Endometrial microvascular endothelial cells (primary cell): Measurements from ENCODE around the gene TAS2R13. TPM values are rescaled to one million over a fixed set of nuclear protein-coding genes. Genes with fewer than 3 reads are reported as not detected.

Experiments used
- in situ Hi-C: cut with HindIII; loops from 2 replicates; pipeline ENCODE4 v1.10.0; 2017; ENCODE audit warnings: low sequenced_read_pairs, low pct_unique_long_range_greater_than_20kb; ENCODE audit errors: inconsistent ontology term
- total RNA-seq: library from RNA; depleted of rRNA; stranded (reverse); fragments of >200 nt; gene quantifications from one replicate; pipeline ENCODE4 v1.2.3, GENCODE V29; 2015; ENCODE audit errors: inconsistent ontology term

Gene TAS2R13, protein sequence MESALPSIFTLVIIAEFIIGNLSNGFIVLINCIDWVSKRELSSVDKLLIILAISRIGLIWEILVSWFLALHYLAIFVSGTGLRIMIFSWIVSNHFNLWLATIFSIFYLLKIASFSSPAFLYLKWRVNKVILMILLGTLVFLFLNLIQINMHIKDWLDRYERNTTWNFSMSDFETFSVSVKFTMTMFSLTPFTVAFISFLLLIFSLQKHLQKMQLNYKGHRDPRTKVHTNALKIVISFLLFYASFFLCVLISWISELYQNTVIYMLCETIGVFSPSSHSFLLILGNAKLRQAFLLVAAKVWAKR
- total RNA-seq = 0.09 TPM

DNA sequence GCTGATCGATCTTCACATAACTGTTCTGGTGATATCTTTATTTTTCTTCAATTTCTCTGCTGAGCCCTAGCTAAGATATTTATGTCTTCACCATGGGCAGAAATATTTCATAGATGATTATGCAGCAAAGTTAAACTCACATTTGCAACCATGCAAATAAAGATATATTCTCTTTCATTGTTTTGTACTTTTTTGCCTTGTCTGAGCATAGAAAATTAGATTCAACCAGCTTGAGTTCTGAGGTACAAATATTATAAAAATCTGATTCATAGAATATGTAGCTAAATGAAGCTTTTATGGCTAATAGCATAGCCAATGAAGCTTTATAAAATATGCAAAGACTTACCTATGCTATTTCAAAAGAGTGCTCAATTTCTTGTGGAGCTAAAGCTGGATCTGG lies at the start of gene TAS2R13:
Gene TAS2R13 (minus strand): TSS at position 101 of the 400 bp plus-strand sequence. CDS start 264 bp downstream, outside the sequence.
- in situ Hi-C loops = no loop called here

DNA sequence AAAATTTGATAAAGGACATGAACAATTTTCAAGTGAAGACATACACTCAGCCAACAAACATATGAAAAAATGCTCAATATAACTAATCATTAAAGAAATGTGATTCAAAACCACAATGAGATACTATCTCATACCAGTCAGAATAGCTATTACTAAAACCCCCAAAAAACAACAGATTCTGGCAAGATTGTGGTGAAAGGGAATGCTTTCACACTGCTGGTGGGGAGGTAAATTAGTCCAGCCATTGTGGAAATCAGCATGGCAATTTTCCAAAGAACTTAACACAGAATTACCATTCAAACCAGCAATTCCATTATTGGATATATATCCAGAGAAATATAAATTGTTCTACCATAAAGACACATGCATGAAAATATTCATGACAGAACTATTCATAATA lies 48.4 kb upstream of the TAS2R13 start:
- in situ Hi-C loops = no loop called here

DNA sequence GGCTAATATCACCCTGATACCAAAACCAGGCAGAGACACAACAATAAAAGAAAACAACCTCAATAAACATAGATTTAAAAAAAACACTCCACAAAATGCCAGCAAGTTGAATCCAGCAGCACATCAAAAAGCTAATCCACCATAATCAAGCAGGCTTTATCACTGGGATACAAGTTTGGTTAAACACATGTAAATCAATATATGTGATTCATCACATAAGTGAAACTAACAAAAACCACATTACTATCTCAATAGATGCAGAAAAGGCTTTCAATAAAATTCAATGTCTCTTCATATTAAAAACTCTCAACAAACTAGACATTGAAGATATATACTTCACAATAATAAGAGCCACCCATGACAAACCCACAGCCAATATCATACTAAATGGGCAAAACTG lies 46.7 kb upstream of the TAS2R13 start:
- in situ Hi-C loops = no loop called here

DNA sequence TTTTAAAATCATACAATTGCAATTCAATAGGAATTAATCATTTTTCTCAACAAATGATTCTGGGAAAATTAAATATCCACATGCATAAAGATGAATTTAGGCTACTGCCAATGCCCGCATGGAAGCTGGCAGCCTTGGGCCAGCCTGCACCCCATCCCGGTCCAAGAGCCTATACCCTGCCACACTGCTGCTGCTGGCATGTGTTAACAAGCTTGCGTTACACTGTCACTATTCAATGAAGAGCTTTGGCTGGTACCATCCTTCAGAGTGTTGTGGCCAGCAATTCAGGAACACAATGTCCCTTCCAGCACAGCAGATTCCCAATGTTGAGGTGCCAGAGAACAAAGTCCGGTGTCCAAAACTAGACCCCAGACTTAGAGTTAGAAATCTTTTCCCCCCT lies 43.3 kb upstream of the TAS2R13 start:
- in situ Hi-C loops = no loop called here

DNA sequence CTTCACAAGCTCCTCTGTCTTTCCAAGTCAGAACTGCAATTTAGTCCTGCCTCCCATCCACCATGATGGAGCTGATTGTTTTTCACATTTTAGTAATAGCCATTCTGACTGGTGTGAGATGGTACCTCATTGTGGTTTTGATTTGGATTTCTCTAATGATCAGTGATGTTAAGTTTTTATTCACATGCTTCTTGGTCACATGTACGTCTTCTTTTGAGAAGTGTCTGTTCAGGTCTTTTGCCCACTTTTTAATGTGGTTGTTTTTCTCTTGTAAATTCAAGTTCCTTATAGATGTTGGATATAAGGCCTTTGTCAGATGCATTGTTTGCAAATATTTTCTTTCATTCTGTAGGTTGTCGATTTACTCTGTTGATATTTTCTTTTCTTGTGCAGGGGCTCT lies 33.8 kb upstream of the TAS2R13 start:
- in situ Hi-C loops = no loop called here

DNA sequence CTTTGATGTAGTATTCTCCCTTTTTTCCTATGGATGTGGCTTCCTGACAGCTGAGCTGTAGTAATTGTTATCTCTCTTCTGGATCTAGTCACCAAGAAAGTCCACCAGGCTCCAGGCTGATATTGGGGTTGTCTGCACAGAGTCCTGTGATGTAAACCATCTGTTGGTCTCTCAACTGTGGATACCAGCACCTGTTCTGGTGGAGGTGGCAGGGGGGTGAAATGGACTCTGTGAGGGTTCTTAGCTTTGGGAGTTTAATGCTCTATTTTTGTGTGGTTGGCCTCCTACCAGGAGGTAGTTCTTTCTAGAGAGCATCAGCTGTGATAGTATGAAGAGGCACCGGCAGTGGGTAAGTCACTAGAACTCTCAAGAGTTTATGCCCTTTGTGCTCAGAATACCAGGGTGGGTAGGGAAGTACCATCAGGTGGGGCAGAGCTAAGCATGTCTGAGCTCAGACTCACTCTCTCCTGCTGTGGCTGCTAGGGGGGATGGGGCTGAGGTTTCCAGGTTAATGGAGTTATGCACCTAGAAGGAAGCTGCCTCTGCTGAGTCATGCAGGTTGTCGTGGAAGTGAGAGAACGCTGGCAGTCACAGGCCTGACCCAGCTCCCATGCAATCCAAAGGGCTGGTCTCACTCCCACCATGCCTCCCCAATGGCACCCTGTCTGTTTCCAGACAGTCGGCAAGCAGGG lies 32.7 kb upstream of the TAS2R13 start:
- in situ Hi-C loops = no loop called here

DNA sequence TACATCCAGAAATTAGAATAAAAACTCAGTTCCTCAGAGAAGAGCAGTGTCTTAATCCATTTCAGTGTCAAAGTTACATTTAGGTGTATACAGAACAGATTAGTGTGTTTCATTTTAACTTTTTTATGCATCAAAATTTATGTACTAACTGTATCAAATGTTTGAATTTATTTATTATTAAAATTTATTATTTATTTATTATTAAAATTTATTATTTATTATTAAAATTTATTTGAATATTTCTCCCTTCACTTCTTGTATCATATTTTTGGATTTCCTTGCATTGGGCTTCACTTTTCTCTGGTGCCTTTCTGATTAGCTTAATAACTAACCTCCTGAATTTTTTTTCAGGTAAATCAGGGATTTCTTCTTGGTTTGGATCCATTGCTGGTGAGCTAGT lies 32.0 kb upstream of the TAS2R13 start:
- in situ Hi-C loops = no loop called here

DNA sequence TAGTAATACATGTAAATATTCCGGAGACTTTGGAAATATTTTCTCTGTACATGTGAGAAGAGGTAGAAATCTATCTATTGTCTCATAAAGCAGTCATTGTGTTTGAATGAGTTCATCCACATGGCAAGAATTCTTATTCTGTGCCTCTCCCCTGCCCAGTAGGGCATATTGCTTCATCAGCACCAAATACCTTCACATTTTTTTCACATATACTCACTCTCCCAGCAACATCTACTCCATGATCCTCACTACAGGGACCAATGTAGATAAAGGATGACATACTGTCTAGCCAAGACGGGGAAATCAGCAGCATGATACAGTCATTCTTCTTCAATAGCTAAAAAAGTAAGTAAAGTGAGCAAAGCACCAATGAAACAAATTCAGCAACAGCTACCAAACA lies 31.0 kb upstream of the TAS2R13 start:
- in situ Hi-C loops = no loop called here

DNA sequence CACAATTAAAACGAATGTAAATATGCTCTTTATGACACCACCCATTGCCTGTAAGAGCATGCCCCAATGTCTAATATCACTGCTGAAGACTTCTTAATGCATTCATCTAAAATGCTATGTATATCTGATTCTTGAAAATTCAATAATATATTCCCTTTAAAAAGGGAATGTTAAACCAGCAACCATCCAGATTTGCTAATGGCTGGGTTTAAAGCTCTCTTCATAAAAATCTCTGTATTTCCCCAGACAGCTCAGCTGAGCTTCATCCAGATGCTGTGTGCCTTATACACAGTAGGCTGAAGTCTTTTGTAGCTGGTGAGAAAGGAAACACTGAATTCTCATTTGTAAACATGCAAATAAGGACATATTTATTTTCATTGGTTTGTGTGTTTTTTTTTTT lies 29.8 kb upstream of the TAS2R13 start, which contains the start of gene TAS2R14:
Gene TAS2R14 (minus strand): TSS at position 101 of the 400 bp plus-strand sequence. CDS start 56 bp downstream, at position 45.
- in situ Hi-C loops = no loop called here

DNA sequence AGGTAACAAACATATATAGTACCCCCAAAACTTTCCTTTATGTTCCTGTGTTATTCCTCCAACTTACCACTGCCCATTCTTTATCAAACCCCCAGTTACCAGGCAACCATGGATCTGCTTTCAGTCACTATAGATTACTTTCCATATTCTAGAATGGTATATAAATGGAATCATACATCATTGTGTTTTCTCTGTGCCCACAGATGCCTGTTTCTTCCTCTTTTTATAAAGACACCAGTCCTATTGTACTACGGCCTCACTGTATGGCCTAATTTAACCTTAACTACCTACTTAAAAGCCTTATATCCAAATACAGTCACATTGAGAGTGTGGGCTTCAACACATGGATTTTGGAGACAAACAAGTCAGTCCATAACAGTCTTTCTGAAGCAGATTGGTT lies 27.1 kb upstream of the TAS2R13 start:
- in situ Hi-C loops = no loop called here

DNA sequence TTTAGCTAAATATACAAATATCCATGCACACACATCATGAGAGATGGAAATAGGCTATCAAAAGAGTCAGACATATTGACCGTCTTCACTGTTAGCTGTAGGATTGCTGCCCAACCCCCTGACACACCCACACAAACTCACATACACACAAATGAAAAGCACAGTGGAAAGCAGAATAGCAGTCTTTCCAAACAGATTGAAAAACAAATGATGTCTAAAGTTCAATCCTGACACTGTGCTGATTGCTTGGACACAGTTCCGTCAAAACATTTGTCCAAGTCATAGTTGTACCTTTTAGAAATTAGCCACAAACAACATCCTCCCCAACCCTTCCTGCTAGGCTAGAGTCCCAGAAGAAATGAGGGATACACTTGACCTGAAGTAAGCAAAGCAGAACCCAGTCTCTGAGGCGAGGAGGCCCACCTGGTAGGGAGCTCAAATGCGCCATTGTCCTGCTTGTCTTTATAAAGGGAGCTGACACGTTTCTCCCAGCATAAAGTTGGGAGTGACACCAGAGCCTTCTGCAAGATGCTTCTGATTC lies 19.5 kb upstream of the TAS2R13 start, which contains the start of gene PRH2:
Gene PRH2 (plus strand): TSS at position 491 of the 541 bp plus-strand sequence. CDS start 38 bp downstream, at position 529.
- in situ Hi-C loops = no loop called here

DNA sequence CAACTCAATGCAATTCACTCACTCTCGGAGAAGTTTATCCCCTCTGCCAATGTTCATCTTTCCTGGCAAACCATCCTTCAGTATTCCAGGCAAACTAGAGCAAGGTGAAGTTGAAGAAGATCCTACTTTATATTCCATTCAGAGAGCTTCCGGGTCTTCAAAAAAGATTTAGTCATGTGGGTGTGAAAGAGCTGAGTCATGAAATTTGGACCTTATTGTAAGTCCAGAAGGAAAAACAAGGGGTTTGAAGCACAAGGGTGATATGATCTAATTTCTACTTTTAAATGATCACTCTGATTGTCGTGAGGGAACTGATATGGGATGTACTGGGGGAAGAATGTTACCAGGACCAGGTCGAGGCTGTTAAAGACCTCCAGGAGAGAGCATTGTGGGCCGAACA lies 16.9 kb upstream of the TAS2R13 start:
- in situ Hi-C loops = no loop called here

DNA sequence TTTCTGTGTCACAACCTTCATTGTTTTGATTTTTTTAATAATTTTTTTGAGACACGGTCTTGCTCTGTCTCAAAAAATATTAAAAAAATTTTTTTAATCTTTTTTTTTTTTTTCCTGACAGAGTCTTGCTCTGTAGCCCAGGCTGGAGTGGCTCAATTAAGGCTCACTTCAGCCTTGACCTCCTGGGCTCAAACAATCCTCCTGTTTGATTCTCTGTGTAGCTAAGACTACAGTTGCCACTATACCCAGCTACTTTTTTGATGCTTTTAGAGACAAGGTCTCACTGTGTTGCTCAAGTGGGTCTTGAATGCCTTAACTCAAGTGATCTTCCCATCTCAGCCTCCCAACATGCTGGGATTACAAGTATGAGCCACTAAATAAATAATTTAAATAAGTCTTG lies 10.4 kb upstream of the TAS2R13 start:
- in situ Hi-C loops = no loop called here

DNA sequence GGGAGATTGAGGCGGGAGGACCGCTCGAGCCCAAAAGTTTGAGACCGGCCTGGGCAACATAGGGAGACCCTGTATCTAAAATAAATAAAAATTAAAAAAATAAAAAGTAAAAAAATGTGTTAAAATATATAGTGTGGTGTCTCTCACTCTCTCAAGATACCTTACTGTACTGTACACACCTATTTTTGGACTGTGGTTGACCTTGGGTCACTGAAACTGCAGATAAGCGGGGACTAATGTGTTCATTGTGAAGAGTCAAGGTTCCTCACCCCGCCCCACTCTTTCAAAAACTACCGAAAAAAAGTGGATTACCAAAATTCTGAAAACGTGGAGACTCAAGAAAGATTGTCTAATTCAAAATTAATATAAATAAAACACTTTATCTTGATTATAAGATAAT lies 1.0 kb upstream of the TAS2R13 start:
- in situ Hi-C loops = no loop called here

DNA sequence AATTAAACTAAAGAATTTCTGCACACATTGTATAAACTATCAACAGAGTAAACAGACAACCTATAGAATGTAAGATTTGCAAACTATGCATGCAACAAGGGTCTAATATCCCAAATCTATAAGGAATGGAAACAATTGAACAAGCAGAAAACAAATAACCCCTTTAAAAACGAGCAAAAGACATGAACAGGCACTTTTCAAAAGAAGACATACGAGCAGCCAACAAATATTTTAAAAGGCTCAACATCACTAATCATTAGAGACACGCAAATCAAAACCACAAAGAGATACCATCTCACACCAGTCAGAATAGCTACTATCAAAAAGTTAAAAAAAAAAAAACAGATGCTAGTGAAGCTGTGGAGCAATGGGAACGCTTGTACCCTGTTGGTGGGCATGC lies 4.7 kb downstream of the TAS2R13 start:
- in situ Hi-C loops = no loop called here

DNA sequence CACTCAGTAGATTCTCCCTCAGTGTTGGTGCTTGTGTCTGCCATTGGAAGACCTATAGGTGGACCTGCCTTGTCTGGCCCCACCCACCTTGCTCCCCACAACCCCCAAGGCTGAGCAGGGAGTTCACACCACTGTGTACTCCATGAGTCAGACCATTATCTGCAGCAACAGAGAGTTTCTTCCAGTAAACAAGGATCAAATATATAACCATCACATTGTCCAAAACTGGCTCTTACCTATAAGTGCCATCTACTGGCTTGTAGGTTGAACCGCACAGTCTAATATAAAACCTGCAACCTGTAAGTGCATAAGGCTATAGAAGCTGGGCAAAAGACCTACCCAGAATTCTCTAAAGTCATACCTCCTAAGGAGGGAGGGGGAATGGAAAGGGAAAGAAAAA lies 7.9 kb downstream of the TAS2R13 start:
- in situ Hi-C loops = no loop called here

DNA sequence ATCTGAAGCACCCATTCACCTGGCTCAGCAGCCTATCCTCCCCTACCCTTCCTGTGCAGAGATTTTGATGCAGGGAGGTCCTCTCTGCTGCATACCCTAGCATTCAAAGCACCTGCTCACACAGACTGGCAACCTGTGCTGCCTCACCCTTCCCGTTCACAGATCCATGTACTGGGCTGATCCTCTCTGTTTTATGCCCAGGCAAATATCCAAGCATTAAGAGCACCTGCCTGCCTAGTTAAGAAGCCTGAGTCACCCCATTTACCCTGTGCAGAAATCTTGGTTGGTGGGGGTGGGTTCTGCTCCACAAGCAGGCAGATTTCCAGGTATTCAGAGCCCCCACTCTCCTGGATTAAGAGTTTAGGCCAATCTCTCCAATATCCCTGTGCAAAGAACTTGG lies 8.4 kb downstream of the TAS2R13 start:
- in situ Hi-C loops = no loop called here

DNA sequence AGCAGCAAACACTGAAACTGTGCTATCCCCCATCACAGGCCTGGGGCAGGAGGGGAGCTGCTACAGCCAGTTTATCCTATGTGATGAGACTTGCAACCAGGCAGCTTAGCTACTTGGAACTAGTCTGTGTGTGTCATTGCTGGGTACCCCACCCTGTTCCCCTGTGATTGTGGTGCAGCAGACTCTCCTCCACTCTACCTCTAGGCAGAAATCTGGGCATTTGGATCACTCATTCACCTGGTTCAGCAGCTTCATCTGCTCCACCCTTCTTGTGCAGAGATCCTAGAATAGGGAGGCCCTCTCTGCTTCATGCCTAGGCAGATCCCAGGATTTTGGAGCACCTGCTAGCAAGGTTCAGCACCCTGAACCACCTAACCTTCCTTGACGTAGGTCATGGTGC lies 8.8 kb downstream of the TAS2R13 start:
- in situ Hi-C loops = no loop called here

DNA sequence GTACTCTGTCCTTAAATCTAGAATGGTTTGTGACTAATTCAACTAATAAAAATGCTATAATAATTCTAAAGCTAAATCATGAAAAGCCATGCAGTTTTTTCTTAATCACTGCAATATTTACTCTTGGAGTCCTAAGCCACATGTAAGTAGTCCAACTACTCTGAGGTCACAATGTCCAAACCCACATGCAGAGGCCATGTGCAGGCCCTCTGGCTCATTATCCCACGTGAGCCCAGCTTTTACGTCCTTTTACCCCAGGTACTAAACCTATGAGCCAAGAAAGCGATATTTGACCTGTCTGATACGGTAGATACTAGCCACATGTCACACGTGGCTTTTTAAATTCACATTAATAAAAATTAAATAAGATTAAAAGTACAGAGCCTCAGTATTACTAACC lies 12.5 kb downstream of the TAS2R13 start:
- in situ Hi-C loops = no loop called here

DNA sequence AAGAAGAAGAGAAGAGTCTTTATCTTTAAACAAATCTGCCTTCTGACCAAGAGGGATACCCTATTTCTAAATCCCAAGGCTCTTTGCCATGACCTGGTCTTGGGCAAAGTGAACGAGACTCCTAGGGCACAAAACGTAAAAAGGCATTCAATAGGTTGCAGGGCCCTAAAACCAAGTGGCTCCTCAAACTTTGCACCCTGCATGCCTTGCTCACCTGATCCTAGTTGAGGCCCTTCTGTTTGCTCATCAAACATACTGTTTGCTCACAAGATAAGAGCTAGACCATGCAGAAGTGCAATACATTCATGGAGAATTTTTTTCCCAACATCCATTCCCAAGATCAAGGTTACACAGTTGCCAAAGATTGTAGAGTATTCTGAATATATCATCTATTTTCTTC lies 17.4 kb downstream of the TAS2R13 start:
- in situ Hi-C loops = no loop called here
